GM23338 (cell line): ENCODE results near the gene ABHD10.

ENCODE experiments used
- CTCF ChIP-seq, 2 experiments: fragments of 200-600 bp in 1 of 2; sonication (generic) in 1 of 2; conservative IDR thresholded peaks; 2 replicates each; pipeline versions ENCODE4 v1.5.1 to v1.6.1; 2016 to 2017; ENCODE audit warnings: antibody characterized with exemption in 2 of 2, low read depth in 2 of 2, mild to moderate bottlenecking in 2 of 2, moderate library complexity in 1 of 2
- EZH2 ChIP-seq: fragments of 200-600 bp; sonication (generic); IDR thresholded peaks from one replicate; pipeline ENCODE4 v1.8.0; 2017; ENCODE audit warnings: antibody characterized with exemption, mild to moderate bottlenecking, low read depth; ENCODE audit not compliant: unreplicated experiment
- EZH2phosphoT487 ChIP-seq: fragments of 200-600 bp; sonication (generic); IDR thresholded peaks from one replicate; pipeline ENCODE4 v1.8.1; 2018; ENCODE audit warnings: antibody characterized with exemption; ENCODE audit not compliant: unreplicated experiment
- POLR2AphosphoS5 ChIP-seq: IDR thresholded peaks from 2 replicates; pipeline ENCODE4 v1.6.1; 2016; ENCODE audit warnings: antibody characterized with exemption, low read depth
- REST ChIP-seq: IDR thresholded peaks from one replicate; pipeline ENCODE4 v1.6.1; 2018; ENCODE audit warnings: antibody characterized with exemption; ENCODE audit not compliant: unreplicated experiment
- ZNF331 ChIP-seq: fragments of 250-450 bp; sonication (Bioruptor Pico); IDR thresholded peaks from 2 replicates; pipeline ENCODE4 v1.5.0; 2020; ENCODE audit warnings: low read depth, mild to moderate bottlenecking, moderate library complexity

- no peak for TF ChIP-seq CTCF (conservative IDR thresholded peaks at IDR 0.05; ENCODE audit: low read depth in 2 of 2)
- no peak for TF ChIP-seq EZH2
- TF ChIP-seq ZNF331 = no peak
- no peak for TF ChIP-seq POLR2AphosphoS5
- TF ChIP-seq EZH2phosphoT487 = no peak
- no peak for TF ChIP-seq REST
Observed at GRCh38 chr3:111967068-111967467, 11.8 kb upstream of the ABHD10 start.
